ENCODE data around the gene CNTN3. TPM values are rescaled to one million over a fixed set of nuclear protein-coding genes. Genes with fewer than 3 reads are reported as not detected.

CNTN3 gene
- total RNA-seq, 1 donor from 2014 or later = not detected

DNA sequence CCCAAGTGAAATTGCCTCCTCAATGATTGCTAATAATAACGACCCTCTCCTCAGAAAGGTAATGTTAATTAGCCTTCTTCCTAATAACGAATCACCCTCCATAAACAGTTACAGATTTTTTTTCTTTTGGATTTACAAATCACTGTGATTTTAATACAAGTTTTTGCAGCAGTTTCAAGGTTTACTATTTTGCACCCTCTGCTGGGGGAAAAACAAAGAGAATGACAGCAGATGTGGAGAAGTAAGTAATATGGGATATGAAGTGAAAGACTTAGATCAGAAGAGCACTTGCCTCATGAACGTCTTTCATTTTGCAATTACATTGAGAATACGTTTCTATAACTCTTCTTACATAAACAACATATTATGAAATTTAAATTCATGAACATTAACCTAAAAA is 16.1 kb upstream of the CNTN3 start:
- Mint-ChIP-seq H3K9me3 (no peaks in the 10 kb centered on the region), H3K4me1 (no peaks in the 10 kb centered on the region), H3K36me3 (ENCODE audit: low read depth) (no peaks in the 10 kb centered on the region), H3K27me3 (no peaks in the 10 kb centered on the region), H3K27ac (no peak overlapping the region), H3K4me3 (no peak overlapping the region)
- intact Hi-C loops (cut with micrococcal nuclease) = no loop called here
- no peak for DNase-seq

DNA sequence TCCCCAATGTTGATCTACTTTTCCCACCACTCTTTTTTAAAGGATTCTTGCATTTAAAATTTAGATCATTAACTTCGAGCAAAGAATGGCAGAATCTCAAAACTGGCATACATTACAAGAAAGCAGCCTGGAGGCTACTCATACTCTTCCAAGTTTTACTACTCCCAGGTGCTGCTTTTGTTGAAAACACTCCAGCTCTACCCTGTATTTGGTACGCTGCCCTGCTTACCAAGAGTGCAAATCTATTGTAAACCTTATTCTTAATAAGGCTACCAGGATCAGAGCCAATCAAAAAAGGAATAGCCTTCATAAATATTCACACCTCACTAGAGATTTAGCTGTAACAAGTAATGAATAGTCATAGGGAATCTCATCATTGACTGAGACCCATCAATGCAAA is 11.6 kb upstream of the CNTN3 start:
- no peak for DNase-seq
- no peaks in the 10 kb centered on the region for H3K9me3 Mint-ChIP-seq
- intact Hi-C loops (cut with micrococcal nuclease) = no loop called here
- H3K4me1 Mint-ChIP-seq = no peaks in the 10 kb centered on the region
- no peaks in the 10 kb centered on the region for H3K27me3 Mint-ChIP-seq
- no peak overlapping the region for H3K4me3 Mint-ChIP-seq
- no peaks in the 10 kb centered on the region for H3K36me3 Mint-ChIP-seq (ENCODE audit: low read depth)
- H3K27ac Mint-ChIP-seq = no peak overlapping the region

DNA sequence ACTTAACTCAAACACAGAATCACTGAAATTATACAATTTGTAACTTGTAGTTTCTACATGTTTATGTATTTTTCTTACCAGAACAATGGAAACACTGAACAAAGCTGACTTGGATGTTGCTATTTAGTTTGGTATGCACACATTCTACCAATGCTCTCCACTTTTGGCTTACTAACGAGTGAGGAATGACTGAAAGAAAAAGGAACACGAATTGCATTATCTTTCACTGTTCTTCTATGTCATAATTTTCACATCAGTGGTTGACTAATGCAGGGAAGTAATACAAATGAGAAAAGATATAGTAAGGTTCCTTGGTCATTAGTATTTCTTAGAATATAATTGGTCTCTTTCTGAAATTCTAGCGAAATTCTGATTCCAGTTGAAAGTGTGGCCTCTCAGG is 9.8 kb upstream of the CNTN3 start:
- DNase-seq = no peak
- Mint-ChIP-seq H3K27me3 (no peaks in the 10 kb centered on the region), H3K9me3 (no peaks in the 10 kb centered on the region), H3K27ac (no peak overlapping the region), H3K4me1 (no peaks in the 10 kb centered on the region), H3K4me3 (no peak overlapping the region), H3K36me3 (ENCODE audit: low read depth) (no peaks in the 10 kb centered on the region)
- intact Hi-C loops (cut with micrococcal nuclease) = no loop called here

DNA sequence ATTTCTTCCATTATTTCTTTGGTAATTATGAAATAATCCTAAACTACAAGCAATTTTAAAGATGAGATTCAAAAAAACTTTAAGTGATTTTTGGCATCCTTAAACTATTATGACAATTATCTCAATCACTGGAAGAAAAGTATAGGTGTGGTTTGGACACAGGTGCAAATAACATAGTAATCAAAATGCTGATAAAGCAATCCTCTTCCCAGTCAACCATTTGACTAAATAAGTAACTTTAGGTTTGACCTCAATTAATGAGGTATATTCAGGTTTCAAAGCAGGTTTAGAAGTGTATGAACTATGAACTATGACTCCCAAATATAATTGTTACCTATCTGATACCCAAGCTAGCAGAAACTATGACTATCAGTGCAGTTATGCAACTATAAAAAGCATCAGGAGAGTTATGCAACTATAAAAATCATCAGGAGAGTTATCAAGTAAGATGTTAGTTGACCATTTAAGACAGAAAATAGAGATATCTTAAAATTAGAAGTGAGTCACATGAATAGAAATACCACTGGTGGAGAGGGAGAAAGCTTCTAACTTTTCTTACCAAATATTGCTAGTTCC is 8.9 kb upstream of the CNTN3 start:
- intact Hi-C loops (cut with micrococcal nuclease) = no loop called here
- Mint-ChIP-seq H3K4me1 (no peaks in the 10 kb centered on the region), H3K9me3 (no peaks in the 10 kb centered on the region), H3K27me3 (no peaks in the 10 kb centered on the region), H3K36me3 (ENCODE audit: low read depth) (no peaks in the 10 kb centered on the region), H3K4me3 (no peak overlapping the region), H3K27ac (no peak overlapping the region)
- no peak for DNase-seq

DNA sequence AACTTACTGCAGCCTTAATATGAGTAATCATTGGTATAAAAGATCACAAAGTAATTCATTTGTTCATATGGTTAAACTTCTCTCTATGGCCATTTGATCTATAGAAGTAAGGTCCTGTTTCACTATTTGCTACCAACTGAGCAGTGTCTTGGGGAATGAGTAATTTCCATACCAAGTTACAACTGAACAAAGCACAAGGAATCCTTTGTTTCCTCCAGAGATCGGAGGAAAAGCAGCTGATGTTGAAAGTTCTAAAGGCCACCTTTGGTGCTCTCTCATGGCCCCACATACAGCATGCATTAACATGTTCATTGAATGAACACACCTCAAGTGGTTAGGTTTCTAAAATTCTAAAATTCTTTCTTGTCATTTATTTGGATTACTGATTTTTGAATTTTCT is 7.1 kb upstream of the CNTN3 start:
- intact Hi-C loops (cut with micrococcal nuclease) = no loop called here

DNA sequence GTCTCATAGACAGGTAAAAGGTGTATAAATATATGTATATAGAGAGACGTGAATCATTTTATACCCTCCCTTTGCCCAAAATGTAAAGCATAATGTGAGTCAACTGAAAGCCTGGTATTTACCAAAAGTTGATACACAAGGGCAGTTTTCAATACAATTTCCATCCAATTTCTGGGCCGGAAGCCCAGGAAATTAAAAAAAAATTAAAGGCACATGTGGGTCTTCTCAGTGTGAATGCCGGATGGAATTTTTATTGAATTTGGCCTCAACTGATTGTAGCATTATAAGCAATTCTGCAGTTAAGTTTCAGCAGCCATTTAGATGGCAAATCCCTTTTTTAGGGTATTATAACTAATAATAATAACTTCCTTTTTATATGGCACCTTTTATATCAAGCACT is 3.3 kb upstream of the CNTN3 start:
- intact Hi-C loops (cut with micrococcal nuclease) = no loop called here
- Mint-ChIP-seq H3K4me1 (no peaks in the 10 kb centered on the region), H3K9me3 (no peaks in the 10 kb centered on the region), H3K4me3 (no peak overlapping the region), H3K36me3 (ENCODE audit: low read depth) (no peaks in the 10 kb centered on the region), H3K27ac (no peak overlapping the region), H3K27me3 (peaks cover 13% of the 10 kb centered on the region)
- no peak for DNase-seq

More for the DNA sequence above, 7.1 kb upstream of the CNTN3 start:
- no peak overlapping the region for H3K27ac Mint-ChIP-seq
- no peaks in the 10 kb centered on the region for H3K4me1 Mint-ChIP-seq
- no peak for DNase-seq
- H3K27me3 Mint-ChIP-seq = no peaks in the 10 kb centered on the region
- H3K36me3 Mint-ChIP-seq (ENCODE audit: low read depth) = no peaks in the 10 kb centered on the region
- H3K4me3 Mint-ChIP-seq = no peak overlapping the region
- no peaks in the 10 kb centered on the region for H3K9me3 Mint-ChIP-seq

DNA sequence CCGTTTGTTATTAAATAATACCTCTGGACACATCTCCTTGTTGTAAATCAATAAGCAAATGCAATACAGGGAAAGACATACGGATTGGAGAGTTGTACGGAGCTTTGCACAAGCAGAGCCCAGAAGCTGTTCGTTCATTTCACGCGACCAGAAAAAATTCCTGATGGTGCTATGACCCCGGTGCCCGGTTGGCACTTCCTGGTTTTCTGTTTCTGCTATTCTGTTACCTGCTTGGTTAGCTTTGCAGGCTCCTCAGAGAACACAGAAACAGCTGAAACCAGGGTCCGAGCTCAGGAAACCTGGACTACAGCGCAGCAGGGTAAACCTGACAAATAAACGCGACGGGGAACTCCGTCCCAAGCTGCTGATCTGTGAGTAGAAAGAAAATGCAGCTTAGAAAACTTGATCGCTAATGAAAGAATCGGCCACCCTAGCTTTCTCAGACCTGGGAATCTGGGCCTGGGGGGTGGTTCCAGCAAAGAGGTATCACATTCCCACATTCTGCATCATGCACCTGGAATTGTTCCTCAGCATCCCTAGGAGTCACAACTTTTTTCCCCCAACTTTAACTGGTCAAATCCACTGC is 845 bp downstream of the CNTN3 start:
- Mint-ChIP-seq H3K4me1 (no peaks in the 10 kb centered on the region), H3K4me3 (no peak overlapping the region)
- intact Hi-C loops (cut with micrococcal nuclease) = no loop called here

DNA sequence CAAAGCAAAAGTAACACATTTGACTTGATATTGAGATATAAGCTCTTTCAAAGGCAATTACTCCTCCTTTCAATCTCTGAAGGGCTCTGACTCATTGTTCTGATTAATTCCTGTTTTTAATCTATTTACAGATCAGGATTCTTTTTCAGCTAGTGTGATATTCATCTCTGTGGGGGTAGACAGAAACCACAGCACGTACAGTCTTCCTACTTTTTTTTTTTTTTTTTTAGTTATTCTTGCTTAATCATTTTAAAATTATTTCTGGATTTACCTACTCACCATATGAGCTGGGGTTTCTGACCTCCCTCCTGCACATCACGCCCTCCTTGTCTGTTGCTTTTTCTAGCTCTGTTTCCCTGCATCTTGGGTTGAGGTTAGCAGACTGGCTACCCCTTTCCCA is 1.4 kb downstream of the CNTN3 start:
- Mint-ChIP-seq H3K27me3 (peaks cover 17% of the 10 kb centered on the region), H3K9me3 (no peaks in the 10 kb centered on the region), H3K4me3 (no peak overlapping the region), H3K4me1 (no peaks in the 10 kb centered on the region), H3K27ac (no peak overlapping the region), H3K36me3 (ENCODE audit: low read depth) (no peaks in the 10 kb centered on the region)
- intact Hi-C loops (cut with micrococcal nuclease) = no loop called here
- DNase-seq = no peak

More for the DNA sequence above, 845 bp downstream of the CNTN3 start:
- Mint-ChIP-seq H3K9me3 (no peaks in the 10 kb centered on the region), H3K36me3 (ENCODE audit: low read depth) (no peaks in the 10 kb centered on the region), H3K27me3 (peaks cover 17% of the 10 kb centered on the region), H3K27ac (no peak overlapping the region)
- no peak for DNase-seq

DNA sequence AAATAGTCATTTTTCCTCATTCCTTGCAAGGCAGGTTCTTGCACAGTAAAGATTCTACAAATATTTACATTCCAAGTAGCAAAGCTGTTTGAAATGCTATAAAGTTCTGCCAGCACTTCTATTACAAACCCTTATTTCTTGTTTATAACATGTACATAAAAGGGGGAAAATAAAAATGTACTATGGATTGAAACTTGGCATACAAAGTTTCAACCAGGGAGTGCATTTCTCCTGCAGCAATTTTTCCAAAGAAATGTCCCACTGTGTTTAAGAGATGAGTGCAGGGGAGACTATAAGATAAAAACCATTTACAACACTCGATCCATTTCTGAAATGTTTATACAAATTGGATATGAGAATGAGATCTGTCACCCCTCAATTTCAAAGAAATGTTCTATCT is 3.3 kb downstream of the CNTN3 start:
- H3K4me1 Mint-ChIP-seq = no peaks in the 10 kb centered on the region
- H3K36me3 Mint-ChIP-seq (ENCODE audit: low read depth) = no peaks in the 10 kb centered on the region
- peaks cover 17% of the 10 kb centered on the region for H3K27me3 Mint-ChIP-seq
- H3K27ac Mint-ChIP-seq = no peak overlapping the region
- H3K9me3 Mint-ChIP-seq = no peaks in the 10 kb centered on the region
- intact Hi-C loops (cut with micrococcal nuclease) = no loop called here
- no peak overlapping the region for H3K4me3 Mint-ChIP-seq
- DNase-seq = no peak

DNA sequence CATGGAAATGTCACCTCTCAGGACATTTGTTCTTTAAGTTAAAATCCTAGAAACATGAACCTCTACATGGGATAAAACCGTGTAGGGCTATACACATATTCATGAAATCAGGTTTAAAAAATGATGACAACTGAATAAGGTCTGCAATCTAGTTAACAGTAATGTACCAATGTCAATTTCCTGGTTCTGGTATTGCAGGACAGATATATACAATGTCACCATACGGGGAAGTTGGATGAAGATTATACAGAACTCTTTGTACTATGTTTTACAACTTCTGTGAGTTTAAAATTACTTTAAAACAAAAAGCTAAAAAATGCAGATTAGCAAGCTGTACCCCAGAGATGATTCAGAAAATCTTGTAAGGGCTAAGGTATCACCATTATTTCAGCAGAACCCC is 6.7 kb downstream of the CNTN3 start:
- DNase-seq = no peak
- no peaks in the 10 kb centered on the region for H3K36me3 Mint-ChIP-seq (ENCODE audit: low read depth)
- H3K4me1 Mint-ChIP-seq = no peaks in the 10 kb centered on the region
- intact Hi-C loops (cut with micrococcal nuclease) = no loop called here
- no peak overlapping the region for H3K27ac Mint-ChIP-seq
- H3K4me3 Mint-ChIP-seq = no peak overlapping the region
- no peaks in the 10 kb centered on the region for H3K9me3 Mint-ChIP-seq
- peaks cover 3% of the 10 kb centered on the region for H3K27me3 Mint-ChIP-seq

DNA sequence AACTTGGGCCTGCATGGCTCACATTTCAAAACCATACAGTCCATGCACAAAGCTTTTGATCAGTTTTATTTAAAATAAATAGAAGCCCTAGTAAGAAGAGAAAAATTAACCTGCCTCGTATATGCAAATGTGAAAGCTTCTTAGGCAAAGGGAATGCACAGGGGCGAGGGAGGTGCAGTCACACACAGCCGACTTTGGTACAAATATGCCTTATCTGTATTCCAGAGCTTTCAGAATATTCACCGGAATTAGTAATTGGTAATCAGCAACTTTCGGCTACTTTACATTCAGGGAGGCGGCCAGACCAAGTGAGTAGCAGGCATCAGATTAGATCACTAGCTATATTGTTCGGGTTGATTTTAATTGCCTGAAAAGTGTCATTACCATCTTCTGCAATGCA is 7.5 kb downstream of the CNTN3 start:
- H3K4me3 Mint-ChIP-seq = no peak overlapping the region
- no peaks in the 10 kb centered on the region for H3K36me3 Mint-ChIP-seq (ENCODE audit: low read depth)
- no peaks in the 10 kb centered on the region for H3K9me3 Mint-ChIP-seq
- no peak overlapping the region for H3K27ac Mint-ChIP-seq
- intact Hi-C loops (cut with micrococcal nuclease) = no loop called here
- DNase-seq = no peak
- no peaks in the 10 kb centered on the region for H3K4me1 Mint-ChIP-seq
- no peaks in the 10 kb centered on the region for H3K27me3 Mint-ChIP-seq

DNA sequence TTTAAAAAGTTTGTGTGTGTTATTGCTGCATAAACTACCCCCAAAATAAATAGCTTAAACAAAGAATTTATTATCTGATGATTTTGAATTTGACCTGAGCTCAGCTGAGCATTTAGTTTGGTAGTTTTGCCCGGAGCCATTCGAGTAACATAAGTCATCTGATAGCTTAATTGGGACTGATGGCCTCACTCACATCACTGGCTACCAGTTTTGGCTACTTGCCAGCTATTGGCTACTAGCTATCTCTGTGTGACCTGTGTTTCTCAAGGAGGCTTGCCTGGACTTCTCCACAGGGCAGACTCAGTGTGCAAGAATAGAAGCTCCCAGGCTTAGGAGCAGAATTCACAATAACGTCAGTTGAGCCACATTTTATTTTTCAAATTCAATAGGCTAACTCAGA is 9.0 kb downstream of the CNTN3 start:
- H3K27me3 Mint-ChIP-seq = no peaks in the 10 kb centered on the region
- H3K27ac Mint-ChIP-seq = no peak overlapping the region
- no peak overlapping the region for H3K4me3 Mint-ChIP-seq
- peaks cover 4% of the 10 kb centered on the region for H3K9me3 Mint-ChIP-seq
- no peaks in the 10 kb centered on the region for H3K36me3 Mint-ChIP-seq (ENCODE audit: low read depth)
- H3K4me1 Mint-ChIP-seq = no peaks in the 10 kb centered on the region
- DNase-seq = no peak
- intact Hi-C loops (cut with micrococcal nuclease) = no loop called here

DNA sequence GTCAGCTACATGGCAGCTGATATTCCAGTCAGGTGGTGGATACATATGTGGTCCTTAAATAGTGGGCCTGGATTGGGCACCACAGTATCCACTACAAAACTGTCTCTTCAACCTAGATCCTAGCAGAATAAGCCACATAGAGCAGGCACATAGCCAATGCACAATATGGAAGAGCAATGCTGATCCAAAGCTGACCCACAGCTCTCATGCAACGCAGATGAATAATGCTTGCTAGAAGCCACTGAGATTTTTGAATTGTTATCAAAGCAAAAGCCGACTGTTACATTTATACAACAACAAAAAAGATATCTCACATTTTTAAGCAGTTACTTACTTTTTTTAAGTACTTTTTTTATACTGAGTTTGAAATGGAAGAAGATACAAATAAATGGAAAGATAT is 11.2 kb downstream of the CNTN3 start:
- Mint-ChIP-seq H3K4me1 (no peaks in the 10 kb centered on the region), H3K36me3 (ENCODE audit: low read depth) (no peaks in the 10 kb centered on the region), H3K27ac (no peak overlapping the region), H3K27me3 (no peaks in the 10 kb centered on the region), H3K4me3 (no peak overlapping the region), H3K9me3 (peaks cover 8% of the 10 kb centered on the region)
- intact Hi-C loops (cut with micrococcal nuclease) = no loop called here
- DNase-seq = no peak

DNA sequence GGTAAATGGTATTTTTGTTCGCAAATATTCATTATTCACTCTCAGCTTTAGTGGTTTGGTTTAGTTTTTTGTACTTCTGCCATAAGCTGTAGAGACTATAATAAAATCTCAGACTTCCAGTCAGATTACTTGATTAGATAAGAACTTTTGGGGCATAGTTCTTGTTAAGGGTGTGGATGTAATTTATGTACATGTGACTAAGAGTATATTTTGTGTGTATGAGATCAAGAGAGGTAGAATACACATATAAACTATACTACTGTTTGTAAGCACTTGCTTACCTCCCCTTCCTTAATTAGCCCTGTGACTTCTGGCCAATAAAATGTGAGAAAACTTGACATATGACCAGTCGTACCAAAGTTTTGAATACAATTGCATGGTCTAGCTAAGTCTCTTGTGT is 12.0 kb downstream of the CNTN3 start:
- intact Hi-C loops (cut with micrococcal nuclease) = no loop called here
- Mint-ChIP-seq H3K36me3 (ENCODE audit: low read depth) (no peaks in the 10 kb centered on the region), H3K4me3 (no peak overlapping the region), H3K27ac (no peak overlapping the region), H3K4me1 (no peaks in the 10 kb centered on the region), H3K9me3 (peaks cover 8% of the 10 kb centered on the region), H3K27me3 (no peaks in the 10 kb centered on the region)
- DNase-seq = no peak

DNA sequence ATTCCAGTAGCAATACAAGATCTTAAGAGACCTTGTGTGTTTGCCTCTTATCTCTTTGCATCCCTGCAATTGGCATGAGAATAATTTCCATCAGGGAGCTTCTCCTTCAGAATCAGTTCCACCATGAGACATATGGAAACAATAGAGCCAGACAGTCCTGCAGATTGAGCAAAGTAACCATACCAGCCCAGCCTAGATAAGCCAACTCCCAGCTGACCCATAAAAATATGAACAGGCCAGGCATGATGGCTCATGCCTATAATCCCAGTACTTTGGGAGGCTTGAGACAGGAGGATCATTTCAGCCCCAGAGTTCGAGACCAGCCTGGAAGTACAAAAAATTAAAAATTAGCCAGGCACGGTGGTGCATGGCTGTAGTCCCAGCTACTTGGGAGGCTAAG is 12.7 kb downstream of the CNTN3 start:
- intact Hi-C loops (cut with micrococcal nuclease) = no loop called here
- no peak for DNase-seq
- H3K9me3 Mint-ChIP-seq = peaks cover 8% of the 10 kb centered on the region
- H3K27me3 Mint-ChIP-seq = no peaks in the 10 kb centered on the region
- H3K36me3 Mint-ChIP-seq (ENCODE audit: low read depth) = no peaks in the 10 kb centered on the region
- no peak overlapping the region for H3K27ac Mint-ChIP-seq
- no peaks in the 10 kb centered on the region for H3K4me1 Mint-ChIP-seq
- H3K4me3 Mint-ChIP-seq = no peak overlapping the region
